Esophagus muscularis mucosa (tissue), 4 donors: Measurements from ENCODE around the gene CCR6.

Experiments used
- CTCF ChIP-seq, 3 experiments: fragments of 200-600 bp in 2 of 3; fragments of 450-650 bp in 1 of 3; sonication (generic) in 2 of 3; IDR thresholded peaks; one replicate each; pipeline ENCODE4 v1.5.1; 2017 to 2019; ENCODE audit warnings: antibody characterized with exemption in 3 of 3, mild to moderate bottlenecking in 2 of 3, moderate library complexity in 1 of 3
- EP300 ChIP-seq: sonication (generic); formaldehyde crosslinking; IDR thresholded peaks from one replicate; pipeline ENCODE4 v1.6.1; 2017; ENCODE audit warnings: antibody characterized with exemption
- POLR2A ChIP-seq: fragments of 450-650 bp; IDR thresholded peaks from one replicate; pipeline ENCODE4 v1.6.1; 2017; ENCODE audit warnings: antibody characterized with exemption, moderate library complexity, mild to moderate bottlenecking, low read depth
- POLR2AphosphoS5 ChIP-seq, 2 donors: sonication (generic); formaldehyde crosslinking; IDR thresholded peaks; one replicate each; pipeline ENCODE4 v1.6.1; 2017; ENCODE audit warnings: antibody characterized with exemption in 2 of 2

- TF ChIP-seq CTCF (IDR thresholded peaks at IDR 0.05) (no peak), POLR2AphosphoS5 (IDR thresholded peaks at IDR 0.05) (no peak), POLR2A (no peak), EP300 (no peak)
Measured at GRCh38 chr6:167151648-167152047, 28.8 kb downstream of the CCR6 start.
